GM12878 (cell line): ENCODE data around the gene HAPLN2. TPM values are rescaled to one million over a fixed set of nuclear protein-coding genes. Genes with fewer than 3 reads are reported as not detected.

Experiments used
- ATAC-seq: fragments of 200-7000 bp; cut with Tn5 transposase; 3 replicates; pipeline ENCODE4 v1.9.1; 2020; ENCODE audit warnings: mild to moderate bottlenecking, moderate library complexity
- BruUV-seq: library from RNA; stranded (reverse); fragments of 400-500 nt; replicated peaks from 2 replicates; lab custom pipeline; 2021; lab: Mats Ljungman, UMichigan
- CTCF ChIA-PET: fragments of 300-600 bp; sonication (Branson Sonifier 250); formaldehyde crosslinking; extraction: SDS; loops from one replicate; lab custom pipeline; 2021; ENCODE audit warnings: inconsistent platforms; lab: Yijun Ruan, JAX
- POLR2A ChIA-PET: fragments of 350-600 bp; formaldehyde crosslinking; extraction: SDS; loops from one replicate; lab custom pipeline; 2021; ENCODE audit warnings: inconsistent platforms; lab: Charles Lee
- RAD21 ChIA-PET: fragments of 300-600 bp; sonication (Branson Sonifier 250); formaldehyde crosslinking; loops from one replicate; lab custom pipeline; 2023; ENCODE audit warnings: antibody characterized with exemption; ENCODE audit not compliant: unreplicated experiment; lab: Charles Lee
- SMC1A ChIA-PET: fragments of 300-600 bp; sonication (Branson Sonifier 250); formaldehyde crosslinking; loops from one replicate; lab custom pipeline; 2023; ENCODE audit not compliant: unreplicated experiment, uncharacterized antibody; lab: Charles Lee
- DNase-seq: peaks from one replicate; pipeline ENCODE4 v3.0.0-alpha.2; 2011; ENCODE audit warnings: low read depth, low spot score
- FAIRE-seq: peaks from 3 replicates; lab custom pipeline; 2011; peaks lifted over from hg19 to GRCh38; lab: Jason Lieb, UNC
- H2AFZ ChIP-seq: 2 replicates; pipeline ENCODE4 v1.6.0; 2011; ENCODE audit warnings: low read depth, low read length, control low read depth; ENCODE audit not compliant: control insufficient read depth
- H3K27ac ChIP-seq: 2 replicates; pipeline ENCODE4 v1.5.1; 2011; ENCODE audit warnings: control low read depth; ENCODE audit not compliant: control insufficient read depth, insufficient read depth
- H3K27me3 ChIP-seq, 2 experiments: replicated peaks in 1 of 2; 2 replicates each; pipeline versions ENCODE4 v1.6.0 to v1.6.1; 2011; ENCODE audit warnings: low read length in 1 of 2; ENCODE audit not compliant: control insufficient read depth in 2 of 2, insufficient read depth in 2 of 2
- H3K36me3 ChIP-seq, 2 experiments: 2 replicates each; pipeline ENCODE4 v1.5.1; 2011; ENCODE audit warnings: low read length in 1 of 2; ENCODE audit not compliant: control insufficient read depth in 2 of 2, insufficient read depth in 2 of 2
- H3K4me1 ChIP-seq: 2 replicates; pipeline ENCODE4 v1.6.1; 2011; ENCODE audit warnings: mild to moderate bottlenecking, low read length, moderate library complexity, mixed read lengths; ENCODE audit not compliant: control insufficient read depth, insufficient read depth
- H3K4me2 ChIP-seq: 2 replicates; pipeline ENCODE4 v1.6.0; 2011; ENCODE audit warnings: control low read depth; ENCODE audit not compliant: control insufficient read depth, insufficient read depth
- H3K4me3 ChIP-seq: fragments of 200-600 bp; sonication (generic); 2 replicates; pipeline ENCODE4 v1.5.1; 2016
- H3K79me2 ChIP-seq: 2 replicates; pipeline ENCODE4 v1.6.0; 2011; ENCODE audit warnings: low read length; ENCODE audit not compliant: control insufficient read depth, insufficient read depth
- H3K9ac ChIP-seq: 2 replicates; pipeline ENCODE4 v1.8.0; 2011; ENCODE audit warnings: low read length, control low read depth, mixed read lengths; ENCODE audit not compliant: control insufficient read depth, insufficient read depth
- H3K9me3 ChIP-seq: replicated peaks from 3 replicates; pipeline ENCODE4 v1.5.1; 2011; ENCODE audit warnings: mild to moderate bottlenecking, low read length; ENCODE audit not compliant: control insufficient read depth, insufficient read depth
- H4K20me1 ChIP-seq: 2 replicates; pipeline ENCODE4 v1.6.0; 2011; ENCODE audit not compliant: control insufficient read depth, insufficient read depth
- BACH1 ChIP-seq: fragments of 450-650 bp; IDR thresholded peaks from 2 replicates; pipeline ENCODE4 v1.6.1; 2017; ENCODE audit warnings: mild to moderate bottlenecking, borderline replicate concordance
- ETV6 ChIP-seq, 2 experiments: fragments of 450-650 bp in 1 of 2; IDR thresholded peaks in 1 of 2; conservative IDR thresholded peaks in 1 of 2; 2 replicates each; pipeline ENCODE4 v1.6.1; 2014; ENCODE audit warnings: antibody characterized with exemption in 1 of 2, borderline replicate concordance in 1 of 2, low read depth in 1 of 2, mild to moderate bottlenecking in 1 of 2, moderate library complexity in 1 of 2
- HDAC2 ChIP-seq: fragments of 200-600 bp; sonication (generic); IDR thresholded peaks from 2 replicates; pipeline ENCODE4 v1.6.1; 2017
- RCOR1 ChIP-seq: conservative IDR thresholded peaks from 2 replicates; pipeline ENCODE4 v1.6.1; 2012; ENCODE audit warnings: low read depth, low read length, improper control_type of control experiment
- RUNX3 ChIP-seq: IDR thresholded peaks from 2 replicates; pipeline ENCODE4 v1.6.1; 2012; ENCODE audit warnings: low read length, inconsistent platforms
- TARDBP ChIP-seq: IDR thresholded peaks from 2 replicates; pipeline ENCODE4 v1.6.1; 2016; ENCODE audit warnings: borderline replicate concordance
- YY1 ChIP-seq: IDR thresholded peaks from 2 replicates; pipeline ENCODE4 v1.6.1; 2011; ENCODE audit warnings: low read depth, mild to moderate bottlenecking, low read length
- WGBS: methylation state at CpG from one replicate; pipeline ENCODE4 v1.1.6; 2016; ENCODE audit warnings: low lambda C conversion rate; ENCODE audit not compliant: insufficient replicate concordance, insufficient coverage; ENCODE audit errors: missing lambda C conversion rate; 5-methylcytosine and 5-hydroxymethylcytosine counted together
- in situ Hi-C: fragments of 300-500 bp; cut with MboI; formaldehyde crosslinking; loops from 9 replicates; pipeline ENCODE4 v1.14.3; 2018; ENCODE audit warnings: mixed read lengths
- intact Hi-C: fragments of 100-400 bp; cut with micrococcal nuclease; formaldehyde crosslinking; loops from one replicate; pipeline ENCODE4 v1.14.2; 2022; ENCODE audit not compliant: unreplicated experiment
- polyA plus RNA-seq, 11 experiments: library from polyadenylated mRNA; depleted of rRNA in 4 of 11; unstranded in 6 of 11; stranded (reverse) in 5 of 11; fragments of >200 nt; fragmentation: Nextera tagmentation in 4 of 11; fragmentation: Illumina TruSeq in 1 of 11; extraction: Ambion mirVana in 4 of 11; extraction: Trizol in 1 of 11; gene quantifications; 1 replicate in 1 of 11; 2 replicates in 10 of 11; pipeline versions ENCODE4 v1.2.1 to v1.2.3, GENCODE V29; 2011 to 2016; ENCODE audit warnings: inconsistent platforms in 2 of 11, missing spikeins in 2 of 11, low read depth in 1 of 11
- total RNA-seq, 4 experiments: library from RNA; depleted of rRNA in 3 of 4; stranded (reverse); fragments of >200 nt in 3 of 4; fragmentation: Illumina TruSeq in 1 of 4; extraction: Trizol in 1 of 4; gene quantifications; 2 replicates each; pipeline versions ENCODE4 v1.2.1 to v1.2.3, GENCODE V29; 2013 to 2021
- TF ChIP-seq, protein P1 (sequence below): IDR thresholded peaks from 2 replicates; pipeline ENCODE4 v1.6.1; 2011; ENCODE audit warnings: borderline replicate concordance, low read depth, mild to moderate bottlenecking, moderate library complexity, low read length; ENCODE audit not compliant: insufficient read depth, poor library complexity, severe bottlenecking
- TF ChIP-seq, protein P2 (sequence below): fragments of 450-650 bp; formaldehyde crosslinking; IDR thresholded peaks from 2 replicates; pipeline ENCODE4 v1.4.0; 2020; ENCODE audit warnings: mild to moderate bottlenecking, moderate library complexity

The HAPLN2 gene
- total and polyA plus RNA-seq, 10 of the 15 experiments (the other 5 are each of a cell fraction or from before 2014, with no cell fraction given), result 0.15 to 0.24 TPM; not detected in 8

DNA sequence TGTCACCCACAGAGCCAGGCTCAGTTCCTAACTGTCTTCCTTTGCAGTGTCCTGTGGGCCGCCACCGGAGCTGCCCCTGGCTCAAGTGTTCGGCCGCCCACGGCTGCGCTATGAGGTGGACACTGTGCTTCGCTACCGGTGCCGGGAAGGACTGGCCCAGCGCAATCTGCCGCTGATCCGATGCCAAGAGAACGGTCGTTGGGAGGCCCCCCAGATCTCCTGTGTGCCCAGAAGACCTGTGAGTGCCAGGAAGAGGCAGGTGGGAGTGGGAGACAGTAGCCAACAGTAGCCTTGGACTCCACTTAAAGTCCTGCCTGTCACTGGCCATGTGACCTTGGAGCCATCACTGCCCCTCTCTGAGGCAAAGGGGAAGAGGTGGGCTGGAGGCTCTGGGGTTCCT, 39.3 kb downstream of the HAPLN2 start:
- intact Hi-C loops, result no loop called here
- BruUV-seq, result no TSS peak
- FAIRE-seq (no peak), DNase-seq (no peak), ATAC-seq (no peak)
- POLR2A ChIA-PET, result interaction anchor here (0.9 to 1.2 kb wide), 2 partner anchors 15 to 67 kb away, joined by 3 to 4 read pairs; no protein-coding TSS in a partner anchor
- WGBS, result 93% methylated on average over 14 of the region's 14 CpGs
- RAD21 ChIA-PET, result interaction anchor here (1.3 to 6.0 kb wide), 3 partner anchors 20 to 68 kb away, joined by 7 to 58 read pairs (median 10); partner anchors contain the start of gene NES
- Histone ChIP-seq H3K9ac (no peak overlapping the region), H3K79me2 (peaks cover 23% of the 10 kb centered on the region), H3K4me2 (no peak overlapping the region), H2AFZ (no peak overlapping the region), H3K4me1 (peaks cover 58% of the 10 kb centered on the region), H3K27me3 (0 out of 4 replicates have a peak, but pooled peaks cover 0 to 2% of the 10 kb centered on the region in 2 experiments), H4K20me1 (peaks cover 8% of the 10 kb centered on the region; the same call in 1 of the 2 replicates), H3K27ac (no peak overlapping the region), H3K9me3 (no peaks in the 10 kb centered on the region), H3K4me3 (no peak overlapping the region), H3K36me3 (no peaks in the 10 kb centered on the region)
- CTCF ChIA-PET, result interaction anchor here (0.5 to 8.3 kb wide), 17 partner anchors 10 to 439 kb away, joined by 3 to 208 read pairs (median 5); partner anchors contain the start of genes BCAN, CRABP2, ISG20L2 and METTL25B
- in situ Hi-C loops, result no loop called here
- TF ChIP-seq RCOR1 (no peak), RUNX3 (no peak), BACH1 (no peak), ETV6 (conservative IDR thresholded peaks at IDR 0.05 in 1 of 2, IDR thresholded peaks at IDR 0.05 in 1 of 2; ENCODE audit: borderline replicate concordance in 1 of 2, low read depth in 1 of 2) (no peak), TARDBP (no peak), HDAC2 (no peak), YY1 (no peak)
- TF ChIP-seq, protein P1, sequence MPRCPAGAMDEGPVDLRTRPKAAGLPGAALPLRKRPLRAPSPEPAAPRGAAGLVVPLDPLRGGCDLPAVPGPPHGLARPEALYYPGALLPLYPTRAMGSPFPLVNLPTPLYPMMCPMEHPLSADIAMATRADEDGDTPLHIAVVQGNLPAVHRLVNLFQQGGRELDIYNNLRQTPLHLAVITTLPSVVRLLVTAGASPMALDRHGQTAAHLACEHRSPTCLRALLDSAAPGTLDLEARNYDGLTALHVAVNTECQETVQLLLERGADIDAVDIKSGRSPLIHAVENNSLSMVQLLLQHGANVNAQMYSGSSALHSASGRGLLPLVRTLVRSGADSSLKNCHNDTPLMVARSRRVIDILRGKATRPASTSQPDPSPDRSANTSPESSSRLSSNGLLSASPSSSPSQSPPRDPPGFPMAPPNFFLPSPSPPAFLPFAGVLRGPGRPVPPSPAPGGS, result no peak
- TF ChIP-seq, protein P2, sequence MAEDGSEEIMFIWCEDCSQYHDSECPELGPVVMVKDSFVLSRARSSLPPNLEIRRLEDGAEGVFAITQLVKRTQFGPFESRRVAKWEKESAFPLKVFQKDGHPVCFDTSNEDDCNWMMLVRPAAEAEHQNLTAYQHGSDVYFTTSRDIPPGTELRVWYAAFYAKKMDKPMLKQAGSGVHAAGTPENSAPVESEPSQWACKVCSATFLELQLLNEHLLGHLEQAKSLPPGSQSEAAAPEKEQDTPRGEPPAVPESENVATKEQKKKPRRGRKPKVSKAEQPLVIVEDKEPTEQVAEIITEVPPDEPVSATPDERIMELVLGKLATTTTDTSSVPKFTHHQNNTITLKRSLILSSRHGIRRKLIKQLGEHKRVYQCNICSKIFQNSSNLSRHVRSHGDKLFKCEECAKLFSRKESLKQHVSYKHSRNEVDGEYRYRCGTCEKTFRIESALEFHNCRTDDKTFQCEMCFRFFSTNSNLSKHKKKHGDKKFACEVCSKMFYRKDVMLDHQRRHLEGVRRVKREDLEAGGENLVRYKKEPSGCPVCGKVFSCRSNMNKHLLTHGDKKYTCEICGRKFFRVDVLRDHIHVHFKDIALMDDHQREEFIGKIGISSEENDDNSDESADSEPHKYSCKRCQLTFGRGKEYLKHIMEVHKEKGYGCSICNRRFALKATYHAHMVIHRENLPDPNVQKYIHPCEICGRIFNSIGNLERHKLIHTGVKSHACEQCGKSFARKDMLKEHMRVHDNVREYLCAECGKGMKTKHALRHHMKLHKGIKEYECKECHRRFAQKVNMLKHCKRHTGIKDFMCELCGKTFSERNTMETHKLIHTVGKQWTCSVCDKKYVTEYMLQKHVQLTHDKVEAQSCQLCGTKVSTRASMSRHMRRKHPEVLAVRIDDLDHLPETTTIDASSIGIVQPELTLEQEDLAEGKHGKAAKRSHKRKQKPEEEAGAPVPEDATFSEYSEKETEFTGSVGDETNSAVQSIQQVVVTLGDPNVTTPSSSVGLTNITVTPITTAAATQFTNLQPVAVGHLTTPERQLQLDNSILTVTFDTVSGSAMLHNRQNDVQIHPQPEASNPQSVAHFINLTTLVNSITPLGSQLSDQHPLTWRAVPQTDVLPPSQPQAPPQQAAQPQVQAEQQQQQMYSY (CRISPR knock-in tag), result no peak
- SMC1A ChIA-PET, result interaction anchor here (0.8 to 4.2 kb wide), 8 partner anchors 18 to 201 kb away, joined by 3 to 39 read pairs (median 6); partner anchors contain the start of genes GPATCH4 and NES
